Lung (tissue), 12 donors: Measurements from ENCODE around the gene PTTG1IP2. TPM values are rescaled to one million over a fixed set of nuclear protein-coding genes. Genes with fewer than 3 reads are reported as not detected.

Experiments
- ATAC-seq: fragments of 200-7000 bp; cut with Tn5 transposase; one replicate; pipeline ENCODE4 v1.9.1; 2020; ENCODE audit warnings: moderate number of reproducible peaks; ENCODE audit not compliant: insufficient read depth, low FRiP score
- DNase-seq, 3 donors: peaks; one replicate each; pipeline ENCODE4 v3.0.0-alpha.2; 2013 to 2017
- H3K27ac ChIP-seq, 2 donors: one replicate each; pipeline ENCODE4 v1.5.1; 2013; ENCODE audit warnings: mild to moderate bottlenecking in 2 of 2, moderate library complexity in 2 of 2, control low read depth in 1 of 2, inconsistent platforms in 1 of 2, low read depth in 1 of 2, low read length in 1 of 2
- H3K27me3 ChIP-seq, 3 donors: one replicate each; pipeline ENCODE4 v1.5.1; 2013; ENCODE audit warnings: low read length in 2 of 3; ENCODE audit not compliant: control insufficient read depth in 3 of 3, insufficient read depth in 3 of 3
- H3K36me3 ChIP-seq, 4 donors: one replicate each; pipeline ENCODE4 v1.5.1; 2013; ENCODE audit warnings: low read length in 4 of 4, mild to moderate bottlenecking in 1 of 4, moderate library complexity in 1 of 4; ENCODE audit not compliant: control insufficient read depth in 4 of 4, insufficient read depth in 4 of 4
- H3K4me1 ChIP-seq, 5 donors: one replicate each; pipeline ENCODE4 v1.5.1; 2013; ENCODE audit warnings: low read length in 5 of 5, mild to moderate bottlenecking in 2 of 5, moderate library complexity in 1 of 5; ENCODE audit not compliant: control insufficient read depth in 5 of 5, insufficient read depth in 5 of 5
- H3K4me3 ChIP-seq: one replicate; pipeline ENCODE4 v1.5.1; 2013; ENCODE audit warnings: mild to moderate bottlenecking, control low read depth, moderate library complexity
- H3K9ac ChIP-seq, 2 donors: one replicate each; pipeline ENCODE4 v1.5.1; 2013; ENCODE audit warnings: low read length in 2 of 2, control low read depth in 1 of 2; ENCODE audit not compliant: insufficient read depth in 1 of 2
- H3K9me3 ChIP-seq, 4 donors: one replicate each; pipeline ENCODE4 v1.5.1; 2013; ENCODE audit warnings: low read length in 3 of 4, mild to moderate bottlenecking in 1 of 4, moderate library complexity in 1 of 4; ENCODE audit not compliant: control insufficient read depth in 4 of 4, insufficient read depth in 3 of 4
- WGBS, 2 donors: extraction: QIAGEN DNeasy Blood & Tissue Kit; methylation state at CpG; one replicate each; pipeline ENCODE4 v1.1.7; 2013; 5-methylcytosine and 5-hydroxymethylcytosine counted together
- polyA plus RNA-seq, 2 donors: library from polyadenylated mRNA; stranded (reverse); fragments of 200-250 nt; gene quantifications; one replicate each; pipeline ENCODE4 v1.2.1, GENCODE V29; 2013
- total RNA-seq, 2 donors: library from RNA; depleted of rRNA in 1 of 2; stranded (reverse); fragments of >200 nt in 1 of 2; gene quantifications; one replicate each; pipeline ENCODE4 v1.2.1, GENCODE V29; 2014 to 2021
- TF ChIP-seq, protein P1 (sequence below): IDR thresholded peaks from 2 replicates; pipeline ENCODE4 v1.5.1; 2012; ENCODE audit warnings: mild to moderate bottlenecking; ENCODE audit errors: control extremely low read depth, extremely low read depth
- donor health status: control.
- donor health status: control.
- donor health status: Bipolar disorder and iron deficiency.
- donor health status: healthy.
- donor health status: DM: yes; HTN: yes; CAD: no.

PTTG1IP2 gene
- total and polyA plus RNA-seq, 4 donors: 0.89 TPM; not detected in 3

GRCh38 chr7:90551036-90551435, 81.6 kb downstream of the PTTG1IP2 start:
- Histone ChIP-seq H3K27ac (no peak overlapping the region), H3K4me3 (no peak overlapping the region), H3K9me3 (no peaks in the 10 kb centered on the region), H3K36me3 (no peaks in the 10 kb centered on the region), H3K9ac (no peak overlapping the region), H3K27me3 (no peaks in the 10 kb centered on the region), H3K4me1 (no peaks in the 10 kb centered on the region)
- ATAC-seq: no peak
- TF ChIP-seq, protein P1, sequence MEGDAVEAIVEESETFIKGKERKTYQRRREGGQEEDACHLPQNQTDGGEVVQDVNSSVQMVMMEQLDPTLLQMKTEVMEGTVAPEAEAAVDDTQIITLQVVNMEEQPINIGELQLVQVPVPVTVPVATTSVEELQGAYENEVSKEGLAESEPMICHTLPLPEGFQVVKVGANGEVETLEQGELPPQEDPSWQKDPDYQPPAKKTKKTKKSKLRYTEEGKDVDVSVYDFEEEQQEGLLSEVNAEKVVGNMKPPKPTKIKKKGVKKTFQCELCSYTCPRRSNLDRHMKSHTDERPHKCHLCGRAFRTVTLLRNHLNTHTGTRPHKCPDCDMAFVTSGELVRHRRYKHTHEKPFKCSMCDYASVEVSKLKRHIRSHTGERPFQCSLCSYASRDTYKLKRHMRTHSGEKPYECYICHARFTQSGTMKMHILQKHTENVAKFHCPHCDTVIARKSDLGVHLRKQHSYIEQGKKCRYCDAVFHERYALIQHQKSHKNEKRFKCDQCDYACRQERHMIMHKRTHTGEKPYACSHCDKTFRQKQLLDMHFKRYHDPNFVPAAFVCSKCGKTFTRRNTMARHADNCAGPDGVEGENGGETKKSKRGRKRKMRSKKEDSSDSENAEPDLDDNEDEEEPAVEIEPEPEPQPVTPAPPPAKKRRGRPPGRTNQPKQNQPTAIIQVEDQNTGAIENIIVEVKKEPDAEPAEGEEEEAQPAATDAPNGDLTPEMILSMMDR: no peak
- 69 to 76% methylated on average over 4 of the region's 4 CpGs for WGBS, 2 donors
- no peak for DNase-seq

DNA sequence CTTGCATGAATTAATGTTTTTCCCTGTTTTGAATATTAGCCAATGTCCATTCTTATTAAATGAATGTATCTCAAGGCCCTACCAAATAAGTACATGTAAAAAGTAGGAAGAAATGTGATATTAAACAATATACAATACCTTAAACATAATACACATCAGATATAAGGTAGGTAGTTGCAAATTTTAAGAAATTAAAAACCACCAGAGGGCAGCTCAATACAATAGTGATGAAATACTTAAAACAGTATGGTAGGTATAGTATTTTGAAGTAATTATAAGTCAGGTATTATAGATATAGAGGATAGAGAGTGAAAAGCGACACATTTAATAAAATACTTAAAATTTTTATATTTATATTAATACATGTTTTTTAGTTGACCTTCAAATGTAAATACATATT, 83.1 kb downstream of the PTTG1IP2 start:
- peak in 2 of 3 donors; percentile 18 to 21 for DNase-seq
- Histone ChIP-seq H3K4me3 (no peak overlapping the region), H3K9ac (no peak overlapping the region), H3K9me3 (no peaks in the 10 kb centered on the region), H3K27ac (no peak overlapping the region), H3K36me3 (no peaks in the 10 kb centered on the region), H3K27me3 (no peaks in the 10 kb centered on the region), H3K4me1 (no peaks in the 10 kb centered on the region)
- no peak for ATAC-seq
- TF ChIP-seq, protein P1: no peak
- 81 to 89% methylated on average over 1 of the region's 1 CpG for WGBS, 2 donors

- DNase-seq (no peak), ATAC-seq (no peak)
- no peaks in the 10 kb centered on the region for H3K36me3 ChIP-seq
- no peaks in the 10 kb centered on the region for H3K4me1 ChIP-seq
- no peaks in the 10 kb centered on the region for H3K27me3 ChIP-seq
- H3K27ac ChIP-seq: no peak overlapping the region
- H3K4me3 ChIP-seq: no peak overlapping the region
- 18 to 48% methylated on average over 1 of the region's 1 CpG for WGBS, 2 donors
- H3K9ac ChIP-seq: no peak overlapping the region
- no peaks in the 10 kb centered on the region for H3K9me3 ChIP-seq
- TF ChIP-seq, protein P1: no peak
Observed at GRCh38 chr7:90560730-90561129, 91.3 kb downstream of the PTTG1IP2 start.

Other genes starting within 250 kb of the PTTG1IP2 start
- gene CFAP69, start 224.5 kb upstream of the PTTG1IP2 start, total RNA-seq: 10 to 100 TPM; 13.0 to 60.0 TPM
- gene CFAP69, start 224.5 kb upstream of the PTTG1IP2 start, polyA plus RNA-seq: 1 to 10 TPM; 1.8 to 5.1 TPM
- not detected for gene FAM237B, start 148.3 kb upstream of the PTTG1IP2 start, total RNA-seq
- under 1 TPM in 1 of 2 donors, not detected in 1; 0.02 TPM for gene FAM237B, start 148.3 kb upstream of the PTTG1IP2 start, polyA plus RNA-seq
- 10 to 100 TPM; 17.9 to 20.9 TPM for gene GTPBP10, start 122.9 kb upstream of the PTTG1IP2 start, total RNA-seq
- gene GTPBP10, start 122.9 kb upstream of the PTTG1IP2 start, polyA plus RNA-seq: 10 to 100 TPM in 1 of 2 donors, 1 to 10 TPM in 1; 9.2 to 18.6 TPM
- gene CLDN12, start 66.2 kb upstream of the PTTG1IP2 start, total RNA-seq: 10 to 100 TPM; 39.2 to 40.2 TPM
- 10 to 100 TPM; 15.3 to 20.8 TPM for gene CLDN12, start 66.2 kb upstream of the PTTG1IP2 start, polyA plus RNA-seq
- 100 to 1,000 TPM in 1 of 2 donors, 10 to 100 TPM in 1; 32.0 to 117 TPM for gene CDK14, start 126.7 kb downstream of the PTTG1IP2 start, total RNA-seq
- 1 to 10 TPM; 4.3 to 5.9 TPM for gene CDK14, start 126.7 kb downstream of the PTTG1IP2 start, polyA plus RNA-seq